SK-MEL-5 (cell line): Measurements from ENCODE around the gene ANKRD40. TPM values are rescaled to one million over a fixed set of nuclear protein-coding genes. Genes with fewer than 3 reads are reported as not detected.

Source experiments
- DNase-seq: peaks from one replicate; pipeline ENCODE4 v3.0.0-alpha.2; 2016; ENCODE audit warnings: low read depth, low spot score
- in situ Hi-C: cut with HindIII; loops from 2 replicates; pipeline ENCODE4 v1.10.0; 2016; ENCODE audit warnings: low sequenced_read_pairs, high pct_unique_total_duplicates, low pct_unique_long_range_greater_than_20kb
- total RNA-seq: library from RNA; depleted of rRNA; stranded (reverse); fragments of >200 nt; shearing (Covaris generic); gene quantifications from 2 replicates; pipeline ENCODE4 v1.2.3, GENCODE V29; 2014

ANKRD40 gene
- total RNA-seq, 1 experiment from 2014 or later, result 53.4 TPM

DNA sequence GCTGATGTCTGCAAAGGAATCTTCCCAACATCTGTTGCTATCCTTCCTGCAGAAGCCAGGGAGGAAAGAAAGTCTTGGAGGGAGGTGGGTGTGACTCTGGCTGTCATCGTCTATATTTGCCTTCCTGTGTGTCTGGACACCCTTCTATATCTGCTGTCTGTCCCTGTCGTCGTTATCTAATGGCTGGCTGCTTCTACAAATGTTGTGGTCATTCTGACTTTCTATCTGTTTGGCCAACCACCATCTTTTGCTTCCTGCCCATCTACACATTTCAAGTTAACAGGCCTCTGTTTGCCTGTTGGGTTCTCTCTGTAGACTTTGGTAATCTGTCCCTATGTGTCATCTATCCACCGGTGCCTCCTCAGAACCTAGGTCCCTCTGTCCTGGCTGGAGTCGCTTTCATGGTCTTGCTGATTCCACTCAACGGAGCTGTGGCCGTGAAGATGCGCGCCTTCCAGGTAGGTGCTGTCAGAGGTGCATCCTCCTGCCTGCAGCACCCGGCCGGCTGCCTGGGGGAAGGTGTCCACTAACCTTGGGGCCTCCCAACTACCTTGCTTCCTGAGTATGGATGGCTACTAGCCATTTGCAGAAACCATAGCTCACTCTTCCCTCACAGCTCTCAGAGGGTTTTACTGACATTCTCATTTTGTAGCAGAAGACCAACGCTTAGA is 42.8 kb downstream of the ANKRD40 start:
- DNase-seq, result no peak
- in situ Hi-C loops, result no loop called here

DNA sequence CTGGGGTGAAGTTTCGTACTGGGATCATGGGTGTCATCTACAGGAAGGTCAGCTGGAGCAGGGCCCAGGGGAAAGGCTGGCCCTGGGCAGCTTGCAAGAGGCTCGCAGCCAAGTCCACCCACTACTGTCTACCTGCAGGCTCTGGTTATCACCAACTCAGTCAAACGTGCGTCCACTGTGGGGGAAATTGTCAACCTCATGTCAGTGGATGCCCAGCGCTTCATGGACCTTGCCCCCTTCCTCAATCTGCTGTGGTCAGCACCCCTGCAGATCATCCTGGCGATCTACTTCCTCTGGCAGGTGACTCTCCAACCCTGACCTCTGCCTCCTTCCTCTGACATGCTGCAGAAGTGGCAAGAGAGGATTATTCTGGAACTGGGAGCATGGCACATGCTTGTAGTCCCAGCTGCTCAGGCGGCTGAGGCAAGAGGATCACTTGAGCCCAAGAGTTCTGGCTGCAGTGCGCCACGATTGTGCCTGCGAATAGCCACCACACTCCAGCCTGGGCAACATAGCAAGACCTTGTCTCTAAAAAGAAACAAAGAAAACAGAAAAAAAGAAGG is 43.8 kb downstream of the ANKRD40 start:
- DNase-seq, result no peak
- in situ Hi-C loops, result no loop called here

DNA sequence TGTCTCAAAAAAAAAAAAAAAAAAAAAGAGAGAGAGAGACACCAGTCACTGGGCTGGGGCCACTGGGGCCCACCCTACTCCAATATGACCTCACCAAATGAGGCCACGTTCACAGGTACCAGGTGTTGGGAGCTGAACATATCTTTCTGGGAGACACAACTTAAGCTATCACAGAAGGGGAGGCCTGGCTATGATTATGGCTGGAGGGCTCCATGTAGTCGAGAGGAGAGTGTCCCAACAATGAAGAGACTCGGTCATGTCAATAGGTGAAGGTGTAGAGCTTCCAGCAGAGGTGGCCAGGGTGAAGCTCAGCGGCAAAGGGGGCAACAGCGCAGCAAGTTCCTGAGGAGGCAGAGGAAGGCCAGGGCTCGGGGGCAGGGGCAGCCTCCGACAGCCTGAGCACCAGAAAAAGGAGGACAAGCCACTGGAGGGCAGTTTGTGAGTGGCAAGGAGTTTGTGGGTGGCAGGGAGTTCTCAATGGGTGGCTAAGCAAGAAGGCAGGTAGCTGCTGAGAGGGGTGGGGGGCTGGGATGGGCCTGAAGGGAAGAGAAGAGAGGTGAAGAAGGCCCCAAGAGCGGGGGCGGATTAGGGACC is 45.0 kb downstream of the ANKRD40 start:
- in situ Hi-C loops, result no loop called here
- no peak for DNase-seq

DNA sequence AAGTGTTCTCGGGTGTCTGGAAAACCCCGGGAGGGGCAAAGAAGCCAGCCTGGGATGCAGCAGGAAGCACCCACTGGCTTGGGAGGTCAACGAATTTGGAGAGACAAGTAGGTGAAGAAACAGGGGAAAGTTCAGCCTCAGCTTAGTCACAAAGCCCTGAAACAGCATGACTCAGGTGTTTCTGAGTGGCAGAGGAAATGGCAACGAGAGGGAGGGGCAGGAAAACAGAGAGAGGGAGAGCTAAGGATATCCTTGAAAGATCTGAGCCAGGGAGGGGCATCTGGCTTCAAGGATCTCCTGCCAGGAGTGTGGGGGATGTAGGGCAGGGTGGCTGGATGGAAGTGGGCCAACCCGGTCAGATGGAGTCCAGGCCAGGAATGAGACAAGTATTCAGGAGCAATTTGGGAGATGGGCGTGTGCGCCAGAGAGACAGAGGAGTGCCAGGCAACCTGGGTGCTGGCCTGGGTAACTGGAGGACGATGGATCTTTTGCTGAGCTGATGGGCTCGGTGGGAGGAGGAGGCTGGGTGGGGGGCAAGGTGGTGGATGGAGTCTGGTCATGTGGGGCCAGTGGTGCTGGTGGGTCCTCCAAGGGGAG is 45.8 kb downstream of the ANKRD40 start:
- in situ Hi-C loops, result no loop called here
- peak; percentile 55 for DNase-seq

DNA sequence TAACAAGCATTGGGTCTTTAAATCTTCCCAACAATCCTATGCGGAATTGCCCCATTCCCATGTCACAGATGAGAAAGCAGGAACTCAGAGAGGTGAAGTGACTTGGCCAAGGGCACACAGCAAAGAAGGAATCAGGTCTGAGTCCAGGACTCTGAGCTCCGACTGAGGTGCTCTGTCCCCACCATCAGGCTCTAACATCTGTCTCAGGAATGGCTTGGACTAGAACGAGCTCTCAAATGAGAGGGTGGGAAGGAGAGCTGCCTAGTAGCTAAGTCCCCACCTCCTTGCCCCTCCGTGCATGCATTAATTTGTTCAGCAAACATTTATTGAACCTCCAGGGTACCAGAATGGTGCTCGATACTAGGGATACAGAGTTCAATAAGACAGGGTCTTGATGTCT is 46.4 kb downstream of the ANKRD40 start:
- in situ Hi-C loops, result no loop called here
- no peak for DNase-seq

DNA sequence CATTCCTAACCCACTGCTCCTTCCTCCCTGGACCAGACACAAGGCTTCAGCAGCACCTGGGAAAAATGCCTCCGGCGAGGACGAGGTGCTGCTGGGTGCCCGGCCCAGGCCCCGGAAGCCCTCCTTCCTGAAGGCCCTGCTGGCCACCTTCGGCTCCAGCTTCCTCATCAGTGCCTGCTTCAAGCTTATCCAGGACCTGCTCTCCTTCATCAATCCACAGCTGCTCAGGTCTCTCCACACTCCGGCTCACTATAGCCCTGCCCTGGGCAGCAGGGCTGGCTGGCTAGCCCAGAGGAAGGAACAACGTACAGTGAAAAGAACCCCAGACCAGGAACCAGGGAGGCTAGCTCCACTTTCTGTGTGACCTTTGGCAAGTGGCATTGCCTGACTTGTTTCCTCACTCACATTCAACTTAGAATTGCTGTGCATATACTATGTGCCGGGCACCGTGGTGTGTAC is 46.8 kb downstream of the ANKRD40 start:
- in situ Hi-C loops, result no loop called here
- DNase-seq, result no peak

DNA sequence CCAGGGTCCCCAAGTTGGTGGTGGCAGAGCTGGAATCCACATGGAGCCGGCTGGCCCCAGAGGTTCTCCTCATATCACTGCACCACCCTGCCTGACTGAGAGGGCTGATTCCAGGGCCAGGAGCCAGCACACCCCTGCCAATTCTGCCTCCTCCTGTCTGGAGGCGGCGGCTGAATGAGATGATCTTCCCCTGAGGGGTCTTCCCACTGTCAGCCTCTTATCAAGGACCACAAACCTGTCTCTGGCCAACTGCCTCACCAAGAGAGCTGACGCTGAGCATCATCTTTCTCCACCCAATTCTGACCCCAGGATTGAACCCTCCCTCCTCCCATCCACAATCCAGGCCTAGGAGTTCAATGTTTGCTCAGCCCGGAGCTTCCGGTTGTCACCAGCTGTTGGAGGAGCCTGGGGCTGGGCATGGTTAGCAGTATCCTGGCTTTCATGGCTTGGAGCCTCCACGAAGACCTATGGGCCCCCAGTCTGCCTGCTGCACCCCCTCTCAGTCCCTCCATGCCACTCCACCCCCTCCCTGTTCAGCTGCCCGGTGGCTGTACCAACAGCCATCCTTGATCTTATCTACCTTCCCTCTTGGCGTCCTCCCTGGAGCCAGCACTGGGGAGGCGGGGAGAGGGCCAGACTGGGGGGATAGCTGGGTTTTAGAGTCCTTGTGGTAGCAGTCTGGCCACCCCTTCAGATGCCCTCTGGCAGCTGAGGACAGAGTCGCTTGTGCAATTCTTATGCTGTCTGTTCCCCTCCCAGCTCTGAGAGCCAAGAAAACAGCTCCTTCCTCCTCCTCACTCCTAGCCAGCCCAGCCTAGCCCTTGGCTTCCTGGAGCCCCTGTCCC is 47.5 kb downstream of the ANKRD40 start:
- no peak for DNase-seq
- in situ Hi-C loops, result no loop called here

DNA sequence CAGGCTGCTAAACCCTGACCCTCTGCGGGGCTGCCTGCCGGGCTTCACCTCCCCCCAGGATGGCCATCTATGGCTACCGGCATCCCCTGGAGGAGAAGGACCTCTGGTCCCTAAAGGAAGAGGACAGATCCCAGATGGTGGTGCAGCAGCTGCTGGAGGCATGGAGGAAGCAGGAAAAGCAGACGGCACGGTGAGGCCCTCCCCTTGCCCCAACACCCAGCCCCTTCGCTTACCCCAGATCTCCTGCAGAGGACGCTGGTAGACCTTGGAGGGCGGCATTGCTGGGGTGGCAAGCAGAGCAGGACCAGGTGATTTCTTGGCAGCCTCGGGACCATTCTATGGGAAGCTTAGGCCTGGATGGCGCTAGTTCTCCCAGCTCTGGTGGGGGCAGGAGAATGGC is 48.5 kb downstream of the ANKRD40 start:
- DNase-seq, result no peak
- in situ Hi-C loops, result no loop called here

DNA sequence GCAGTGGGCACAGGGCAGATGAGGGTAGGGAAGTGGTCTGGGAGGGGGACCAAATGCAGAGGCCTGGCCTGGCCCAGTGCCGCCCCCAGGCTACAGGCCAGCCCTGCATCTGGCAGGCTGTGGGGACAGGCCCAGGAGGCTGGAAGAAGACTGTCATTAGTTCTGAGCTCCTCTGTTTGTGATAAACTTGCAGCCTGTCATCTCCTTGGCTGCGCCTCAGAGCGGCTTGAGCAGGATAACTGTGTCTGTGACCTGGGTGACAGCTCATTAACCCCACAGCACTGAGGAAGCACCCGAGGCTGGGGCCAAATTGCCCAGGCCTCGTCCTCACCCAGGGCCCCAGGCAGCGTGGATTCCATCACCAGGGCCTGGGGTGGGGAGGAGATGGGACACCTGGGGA is 49.1 kb downstream of the ANKRD40 start:
- no peak for DNase-seq
- in situ Hi-C loops, result no loop called here

DNA sequence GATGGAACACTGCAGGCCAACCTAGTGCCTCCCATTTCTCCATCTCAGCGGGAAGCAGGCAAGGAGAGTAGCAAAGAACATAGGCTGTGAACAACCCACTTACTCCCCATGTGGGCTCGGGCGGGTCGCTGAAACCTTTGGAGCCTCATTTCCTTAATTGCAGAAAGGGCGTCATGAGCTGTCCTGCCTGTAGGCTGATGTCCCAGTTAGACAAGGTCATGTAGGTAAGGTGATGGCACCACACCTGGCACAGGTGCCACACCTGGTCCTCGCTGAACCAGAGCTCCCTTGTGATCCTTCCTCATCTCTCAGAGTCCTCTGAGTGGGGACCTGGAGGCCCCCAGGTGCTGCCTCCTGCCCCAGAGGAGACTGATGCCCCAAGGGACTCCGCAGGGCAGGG is 50.1 kb downstream of the ANKRD40 start:
- in situ Hi-C loops, result no loop called here
- no peak for DNase-seq

DNA sequence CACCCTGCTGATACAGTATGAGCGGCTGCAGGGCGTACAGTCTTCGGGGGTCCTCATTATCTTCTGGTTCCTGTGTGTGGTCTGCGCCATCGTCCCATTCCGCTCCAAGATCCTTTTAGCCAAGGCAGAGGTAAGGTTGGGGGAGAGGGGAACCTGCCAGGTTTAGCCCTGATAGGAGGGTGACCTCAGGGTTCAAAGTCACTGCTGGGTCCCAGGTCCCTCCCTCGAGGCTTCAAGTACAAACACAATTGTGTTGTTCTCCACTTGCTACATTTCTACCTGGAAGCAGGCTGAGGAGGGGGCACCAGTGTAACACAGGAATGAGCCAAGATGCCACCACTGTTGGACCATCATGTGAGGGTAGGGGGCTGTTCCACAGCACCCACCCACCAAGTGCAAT is 50.7 kb downstream of the ANKRD40 start:
- DNase-seq, result no peak
- in situ Hi-C loops, result no loop called here

DNA sequence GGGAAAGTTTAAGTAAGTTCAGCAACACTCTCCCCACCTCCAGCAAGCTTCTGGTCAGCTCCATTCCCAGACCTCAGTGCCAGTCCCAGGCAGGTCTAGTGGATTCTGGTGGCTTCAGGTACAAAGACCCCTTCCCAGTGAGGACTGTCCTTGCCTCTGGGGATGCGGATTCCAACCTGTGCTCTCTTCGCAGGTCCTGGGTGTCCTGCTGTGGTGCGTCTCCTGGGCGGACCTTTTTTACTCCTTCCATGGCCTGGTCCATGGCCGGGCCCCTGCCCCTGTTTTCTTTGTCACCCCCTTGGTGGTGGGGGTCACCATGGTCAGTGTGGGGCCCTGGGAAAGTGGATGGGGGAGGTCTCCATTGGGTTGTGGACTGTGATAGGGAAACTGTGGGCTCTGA is 51.2 kb downstream of the ANKRD40 start:
- in situ Hi-C loops, result no loop called here
- no peak for DNase-seq

DNA sequence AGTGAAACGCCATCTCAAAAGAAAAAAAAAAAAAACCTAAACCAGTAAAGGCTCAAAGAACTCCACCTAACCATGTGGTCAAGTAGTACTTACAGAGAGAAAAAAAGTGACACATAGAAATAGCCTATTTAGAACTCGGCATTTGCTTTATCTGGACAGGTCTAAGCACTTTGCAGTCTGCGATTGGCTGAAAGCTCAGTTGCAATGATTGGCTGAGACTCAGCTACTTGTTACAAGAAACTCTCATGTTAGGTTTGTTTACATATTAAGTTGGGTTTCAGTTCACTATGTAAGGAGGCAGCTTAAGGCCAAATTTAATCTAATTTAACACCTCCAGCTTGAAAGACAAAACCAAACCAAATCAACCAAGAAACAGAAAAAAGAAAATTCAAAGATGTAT is 54.0 kb downstream of the ANKRD40 start:
- DNase-seq, result no peak
- in situ Hi-C loops, result no loop called here

DNA sequence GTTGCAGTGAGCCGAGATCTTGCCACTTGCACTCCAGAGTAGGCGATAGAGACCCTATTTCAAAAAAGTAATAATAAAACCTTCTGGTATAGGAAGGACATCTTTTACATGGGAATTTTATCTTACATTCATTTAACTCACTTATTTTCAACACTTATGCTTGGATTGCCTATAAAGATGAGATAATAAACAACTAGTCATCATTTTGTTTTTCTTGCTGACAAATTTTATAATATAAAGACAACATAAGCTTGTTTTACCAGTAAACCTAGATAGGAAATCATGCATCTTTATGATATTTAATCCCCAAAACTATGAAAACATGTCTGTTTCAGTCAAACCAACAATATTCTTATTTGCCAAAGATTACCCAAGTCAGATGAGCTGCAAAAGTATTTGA is 56.1 kb downstream of the ANKRD40 start:
- in situ Hi-C loops, result no loop called here
- DNase-seq, result no peak

DNA sequence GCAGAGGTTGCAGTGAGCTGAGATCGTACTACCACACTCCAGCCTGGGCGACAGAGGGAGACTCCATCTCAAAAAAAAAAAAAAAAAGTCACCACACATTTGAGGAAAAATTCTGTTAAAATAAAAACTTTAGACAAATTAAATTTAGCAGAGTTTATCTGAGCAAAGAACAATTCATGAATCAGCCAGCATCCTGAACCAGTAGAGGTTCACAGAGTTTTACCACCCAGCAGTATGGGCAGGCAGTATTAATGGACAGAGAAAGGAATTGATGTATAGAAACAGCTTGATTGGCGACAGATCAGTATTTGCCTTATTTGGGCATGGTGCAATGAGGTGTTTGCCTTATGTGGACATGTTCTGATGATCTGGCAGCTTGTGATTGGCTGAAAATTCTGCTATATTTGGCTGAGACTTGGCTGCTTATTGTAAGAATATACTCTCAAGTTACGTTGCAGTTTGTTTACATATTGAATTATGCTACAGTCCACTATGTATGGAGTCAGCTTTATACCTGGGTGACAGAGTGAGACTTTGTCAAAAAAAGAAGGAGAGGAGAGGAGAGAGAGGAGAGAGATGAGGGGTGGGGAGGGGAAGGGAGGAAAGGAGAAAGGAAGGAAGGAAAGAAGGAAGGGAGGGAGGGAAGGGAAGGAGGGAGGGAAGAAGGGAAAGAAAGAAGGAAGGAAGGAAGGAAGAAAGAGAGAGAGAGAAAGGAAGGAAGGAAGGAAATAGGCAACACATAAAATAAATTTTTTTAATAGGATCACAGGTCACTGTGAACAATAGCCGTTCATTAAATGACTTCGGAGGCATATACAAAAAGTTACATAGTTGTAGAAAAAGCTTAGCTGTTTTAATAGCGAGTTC is 58.4 kb downstream of the ANKRD40 start:
- in situ Hi-C loops, result no loop called here
- DNase-seq, result peak; percentile 22

DNA sequence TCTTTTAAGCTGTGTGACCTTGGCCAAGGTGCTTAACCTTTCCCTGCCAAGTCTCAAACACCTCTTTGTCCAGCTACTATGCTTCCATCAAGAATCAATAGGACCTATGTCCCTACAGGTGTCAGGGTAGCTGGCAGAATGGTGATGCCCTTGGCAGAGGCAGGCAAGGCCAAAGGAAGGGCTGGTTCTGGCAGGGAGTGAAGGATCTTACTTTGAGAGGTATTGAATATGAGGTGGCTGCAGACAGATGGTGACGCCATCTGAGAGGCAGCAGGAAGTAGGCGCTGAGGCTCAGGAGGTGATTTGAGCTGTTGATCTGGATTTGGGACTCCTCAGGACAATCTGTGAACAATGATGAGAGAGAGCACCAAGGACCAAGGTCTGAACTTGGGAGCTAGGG is 60.5 kb downstream of the ANKRD40 start:
- in situ Hi-C loops, result no loop called here
- no peak for DNase-seq
